IPS DF 19.7 (cell line): ENCODE measurements around the gene CSTF2T.
"Not testable (repeated sequence)": the region's sequence is repeated elsewhere in the genome, so short reads cannot be mapped to it uniquely, and the experiment has no call there.

Experiments used
- DNase-seq: peaks from one replicate; pipeline ENCODE4 v3.0.0-alpha.2; 2013; ENCODE audit warnings: low read depth, low spot score

Gene CSTF2T

GRCh38 chr10:51698473-51699063 is 827 bp downstream of the CSTF2T start:
- no peak for DNase-seq

GRCh38 chr10:51696251-51696650 is 3.1 kb downstream of the CSTF2T start:
- DNase-seq, result no peak

- no peak for DNase-seq
Measured at GRCh38 chr10:51694086-51694768, 5.2 kb downstream of the CSTF2T start.

- DNase-seq, result no peak
Measured at GRCh38 chr10:51691135-51691534, 8.3 kb downstream of the CSTF2T start.

- DNase-seq, result no peak
Measured at GRCh38 chr10:51689536-51689935, 9.9 kb downstream of the CSTF2T start.

- not testable (repeated sequence) for DNase-seq
Measured at GRCh38 chr10:51688826-51689225, 10.6 kb downstream of the CSTF2T start.

GRCh38 chr10:51687296-51687695 is 12.1 kb downstream of the CSTF2T start:
- no peak for DNase-seq

GRCh38 chr10:51685768-51686167 is 13.6 kb downstream of the CSTF2T start:
- no peak for DNase-seq

GRCh38 chr10:51683031-51683691 is 16.2 kb downstream of the CSTF2T start:
- DNase-seq, result no peak

- no peak for DNase-seq
Measured at GRCh38 chr10:51679841-51680240, 19.6 kb downstream of the CSTF2T start.

- DNase-seq, result no peak
Measured at GRCh38 chr10:51675088-51675487, 24.3 kb downstream of the CSTF2T start.

GRCh38 chr10:51672039-51672535 is 27.3 kb downstream of the CSTF2T start:
- no peak for DNase-seq

- DNase-seq, result no peak
Measured at GRCh38 chr10:51669041-51669440, 30.4 kb downstream of the CSTF2T start.

- DNase-seq, result no peak
Measured at GRCh38 chr10:51668336-51668689, 31.1 kb downstream of the CSTF2T start.

GRCh38 chr10:51667678-51668335 is 31.6 kb downstream of the CSTF2T start:
- DNase-seq, result no peak

GRCh38 chr10:51666456-51666855 is 32.9 kb downstream of the CSTF2T start:
- DNase-seq, result no peak

- DNase-seq, result no peak
Measured at GRCh38 chr10:51663086-51663485, 36.3 kb downstream of the CSTF2T start.

- no peak for DNase-seq
Measured at GRCh38 chr10:51659344-51659743, 40.1 kb downstream of the CSTF2T start.

- no peak for DNase-seq
Measured at GRCh38 chr10:51658000-51658399, 41.4 kb downstream of the CSTF2T start.

- DNase-seq, result no peak
Measured at GRCh38 chr10:51656503-51656902, 42.9 kb downstream of the CSTF2T start.

GRCh38 chr10:51654918-51655317 is 44.5 kb downstream of the CSTF2T start:
- no peak for DNase-seq

GRCh38 chr10:51653025-51653424 is 46.4 kb downstream of the CSTF2T start:
- no peak for DNase-seq
